GM12878 (cell line): ENCODE results near the gene TRMT10C. TPM values are rescaled to one million over a fixed set of nuclear protein-coding genes. Genes with fewer than 3 reads are reported as not detected.

ENCODE experiments used
- CHD2 ChIP-seq: IDR thresholded peaks from 2 replicates; pipeline ENCODE4 v1.6.1; 2011; ENCODE audit warnings: low read depth, low read length, improper control_type of control experiment, borderline replicate concordance
- CREB1 ChIP-seq: IDR thresholded peaks from 2 replicates; pipeline ENCODE4 v1.6.1; 2012; ENCODE audit warnings: low read depth, mild to moderate bottlenecking, inconsistent platforms
- EGR1 ChIP-seq, 2 experiments: IDR thresholded peaks; 1 replicate in 1 of 2; 2 replicates in 1 of 2; pipeline ENCODE4 v1.6.1; 2011 to 2012; ENCODE audit warnings: low read depth in 2 of 2, low read length in 2 of 2, borderline replicate concordance in 1 of 2, mild to moderate bottlenecking in 1 of 2, moderate library complexity in 1 of 2
- ETV6 ChIP-seq, 2 experiments: fragments of 450-650 bp in 1 of 2; IDR thresholded peaks in 1 of 2; conservative IDR thresholded peaks in 1 of 2; 2 replicates each; pipeline ENCODE4 v1.6.1; 2014; ENCODE audit warnings: antibody characterized with exemption in 1 of 2, borderline replicate concordance in 1 of 2, low read depth in 1 of 2, mild to moderate bottlenecking in 1 of 2, moderate library complexity in 1 of 2
- EZH2 ChIP-seq: IDR thresholded peaks from 2 replicates; pipeline ENCODE4 v1.6.1; 2012; ENCODE audit warnings: low read depth, mild to moderate bottlenecking, control low read depth, inconsistent platforms, low read length, borderline replicate concordance; ENCODE audit not compliant: control insufficient read depth
- FOXK2 ChIP-seq: fragments of 450-650 bp; IDR thresholded peaks from 2 replicates; pipeline ENCODE4 v1.6.1; 2017; ENCODE audit warnings: mild to moderate bottlenecking, moderate library complexity
- GABPA ChIP-seq: IDR thresholded peaks from 2 replicates; pipeline ENCODE4 v1.6.1; 2014; ENCODE audit warnings: antibody characterized with exemption, low read depth, mild to moderate bottlenecking, inconsistent platforms
- HDAC6 ChIP-seq: fragments of 200-600 bp; sonication (generic); IDR thresholded peaks from one replicate; pipeline ENCODE4 v1.8.0; 2017; ENCODE audit warnings: antibody characterized with exemption; ENCODE audit not compliant: unreplicated experiment
- IRF3 ChIP-seq: fragments of 450-650 bp; IDR thresholded peaks from 2 replicates; pipeline ENCODE4 v1.6.1; 2014; ENCODE audit warnings: mild to moderate bottlenecking
- JUND ChIP-seq: IDR thresholded peaks from 2 replicates; pipeline ENCODE4 v1.6.1; 2012; ENCODE audit warnings: low read depth, mild to moderate bottlenecking, low read length, improper control_type of control experiment, moderate library complexity
- MEF2A ChIP-seq: IDR thresholded peaks from 2 replicates; pipeline ENCODE4 v1.6.1; 2011; ENCODE audit warnings: low read depth, mild to moderate bottlenecking, low read length, moderate library complexity; ENCODE audit not compliant: insufficient read depth
- MXI1 ChIP-seq: fragments of 150-350 bp; IDR thresholded peaks from 2 replicates; pipeline ENCODE4 v1.6.1; 2011; ENCODE audit warnings: low read depth, mild to moderate bottlenecking, inconsistent platforms, low read length, improper control_type of control experiment
- NBN ChIP-seq: fragments of 450-650 bp; IDR thresholded peaks from 2 replicates; pipeline ENCODE4 v1.6.1; 2016
- NFYA ChIP-seq: IDR thresholded peaks from 2 replicates; pipeline ENCODE4 v1.6.1; 2011; ENCODE audit warnings: low read depth, mild to moderate bottlenecking, low read length, improper control_type of control experiment, borderline replicate concordance
- NR2C1 ChIP-seq: fragments of 450-650 bp; IDR thresholded peaks from 2 replicates; pipeline ENCODE4 v1.6.1; 2017; ENCODE audit warnings: antibody characterized with exemption, mild to moderate bottlenecking, moderate library complexity
- PBX3 ChIP-seq: IDR thresholded peaks from 2 replicates; pipeline ENCODE4 v1.6.1; 2011; ENCODE audit warnings: mild to moderate bottlenecking, low read depth, low read length, moderate library complexity; ENCODE audit not compliant: insufficient replicate concordance
- PML ChIP-seq: IDR thresholded peaks from 2 replicates; pipeline ENCODE4 v1.6.1; 2012; ENCODE audit warnings: low read length, inconsistent platforms
- POLR2A ChIP-seq: IDR thresholded peaks from 2 replicates; pipeline ENCODE4 v1.6.1; 2011; ENCODE audit warnings: low read depth, mild to moderate bottlenecking, low read length
- RAD21 ChIP-seq: IDR thresholded peaks from 2 replicates; pipeline ENCODE4 v1.6.1; 2011; ENCODE audit warnings: mild to moderate bottlenecking, low read depth, low read length, moderate library complexity; ENCODE audit not compliant: insufficient read depth
- SIN3A ChIP-seq: IDR thresholded peaks from 2 replicates; pipeline ENCODE4 v1.6.1; 2012; ENCODE audit warnings: low read depth, low read length, improper control_type of control experiment
- SMARCA5 ChIP-seq: fragments of 450-650 bp; IDR thresholded peaks from 2 replicates; pipeline ENCODE4 v1.6.1; 2017; ENCODE audit warnings: mild to moderate bottlenecking
- TARDBP ChIP-seq: IDR thresholded peaks from 2 replicates; pipeline ENCODE4 v1.6.1; 2016; ENCODE audit warnings: borderline replicate concordance
- ZBTB40 ChIP-seq: fragments of 450-650 bp; IDR thresholded peaks from 2 replicates; pipeline ENCODE4 v1.6.1; 2016; ENCODE audit warnings: mild to moderate bottlenecking, moderate library complexity, borderline replicate concordance
- ZNF384 ChIP-seq: IDR thresholded peaks from 2 replicates; pipeline ENCODE4 v1.6.1; 2012; ENCODE audit warnings: low read depth, mild to moderate bottlenecking, low read length, improper control_type of control experiment, borderline replicate concordance
- polyA plus RNA-seq, 11 experiments: library from polyadenylated mRNA; depleted of rRNA in 4 of 11; unstranded in 6 of 11; stranded (reverse) in 5 of 11; fragments of >200 nt; fragmentation: Nextera tagmentation in 4 of 11; fragmentation: Illumina TruSeq in 1 of 11; extraction: Ambion mirVana in 4 of 11; extraction: Trizol in 1 of 11; gene quantifications; 1 replicate in 1 of 11; 2 replicates in 10 of 11; pipeline versions ENCODE4 v1.2.1 to v1.2.3, GENCODE V29; 2011 to 2016; ENCODE audit warnings: inconsistent platforms in 2 of 11, missing spikeins in 2 of 11, low read depth in 1 of 11
- total RNA-seq, 4 experiments: library from RNA; depleted of rRNA in 3 of 4; stranded (reverse); fragments of >200 nt in 3 of 4; fragmentation: Illumina TruSeq in 1 of 4; extraction: Trizol in 1 of 4; gene quantifications; 2 replicates each; pipeline versions ENCODE4 v1.2.1 to v1.2.3, GENCODE V29; 2013 to 2021

The TRMT10C gene
- total and polyA plus RNA-seq, 10 of the 15 experiments (the other 5 are each of a cell fraction or from before 2014, with no cell fraction given), result 33.0 to 82.1 (median 47.1) TPM

- no peak for TF ChIP-seq EZH2
- no peak for TF ChIP-seq NFYA
- peak; percentile 91 for TF ChIP-seq PML
- peak in 1 of 2 experiments; percentile 96; a peak in 2 of 4 replicates for TF ChIP-seq ETV6 (conservative IDR thresholded peaks at IDR 0.05 in 1 of 2, IDR thresholded peaks at IDR 0.05 in 1 of 2; ENCODE audit: borderline replicate concordance in 1 of 2, low read depth in 1 of 2)
- TF ChIP-seq TARDBP, result no peak; the same call in 1 of the 2 replicates
- peak; percentile 18 to 75 for TF ChIP-seq EGR1 (IDR thresholded peaks at IDR 0.05; ENCODE audit: borderline replicate concordance in 1 of 2, low read depth in 2 of 2, low read length in 2 of 2)
- peak; percentile 88 for TF ChIP-seq SIN3A
- TF ChIP-seq ZBTB40, result peak; percentile 96
- no peak for TF ChIP-seq IRF3
- peak; percentile 38 for TF ChIP-seq CHD2
- TF ChIP-seq GABPA, result peak; percentile 98
- TF ChIP-seq RAD21, result peak; percentile 68
- no peak; the same call in 1 of the 2 replicates for TF ChIP-seq SMARCA5
- TF ChIP-seq FOXK2, result peak; percentile 89
- TF ChIP-seq PBX3, result no peak
- TF ChIP-seq NR2C1, result peak; percentile 58; the same call in 1 of the 2 replicates
- 0 out of 2 replicates have a peak, but pooled peaks have one; percentile 40 for TF ChIP-seq MEF2A
- TF ChIP-seq MXI1, result peak; percentile 98
- no peak for TF ChIP-seq ZNF384
- peak; percentile 26 for TF ChIP-seq HDAC6
- TF ChIP-seq CREB1, result peak; percentile 96
- TF ChIP-seq JUND, result no peak
- TF ChIP-seq NBN, result peak; percentile 97
- TF ChIP-seq POLR2A, result peak; percentile 96
Observed at GRCh38 chr3:101573449-101574387, 12.1 kb downstream of the TRMT10C start, which contains the start of gene PCNP (continued).
